GM12878 (cell line): ENCODE measurements around the gene MYO1H. TPM values are rescaled to one million over a fixed set of nuclear protein-coding genes. Genes with fewer than 3 reads are reported as not detected.

ENCODE experiments used
- ATAC-seq: fragments of 200-7000 bp; cut with Tn5 transposase; 3 replicates; pipeline ENCODE4 v1.9.1; 2020; ENCODE audit warnings: mild to moderate bottlenecking, moderate library complexity
- BruUV-seq: library from RNA; stranded (reverse); fragments of 400-500 nt; replicated peaks from 2 replicates; lab custom pipeline; 2021; lab: Mats Ljungman, UMichigan
- CTCF ChIA-PET: fragments of 300-600 bp; sonication (Branson Sonifier 250); formaldehyde crosslinking; extraction: SDS; loops from one replicate; lab custom pipeline; 2021; ENCODE audit warnings: inconsistent platforms; lab: Yijun Ruan, JAX
- POLR2A ChIA-PET: fragments of 350-600 bp; formaldehyde crosslinking; extraction: SDS; loops from one replicate; lab custom pipeline; 2021; ENCODE audit warnings: inconsistent platforms; lab: Charles Lee
- RAD21 ChIA-PET: fragments of 300-600 bp; sonication (Branson Sonifier 250); formaldehyde crosslinking; loops from one replicate; lab custom pipeline; 2023; ENCODE audit warnings: antibody characterized with exemption; ENCODE audit not compliant: unreplicated experiment; lab: Charles Lee
- SMC1A ChIA-PET: fragments of 300-600 bp; sonication (Branson Sonifier 250); formaldehyde crosslinking; loops from one replicate; lab custom pipeline; 2023; ENCODE audit not compliant: unreplicated experiment, uncharacterized antibody; lab: Charles Lee
- DNase-seq: peaks from one replicate; pipeline ENCODE4 v3.0.0-alpha.2; 2011; ENCODE audit warnings: low read depth, low spot score
- FAIRE-seq: peaks from 3 replicates; lab custom pipeline; 2011; peaks lifted over from hg19 to GRCh38; lab: Jason Lieb, UNC
- H2AFZ ChIP-seq: 2 replicates; pipeline ENCODE4 v1.6.0; 2011; ENCODE audit warnings: low read depth, low read length, control low read depth; ENCODE audit not compliant: control insufficient read depth
- H3K27ac ChIP-seq: 2 replicates; pipeline ENCODE4 v1.5.1; 2011; ENCODE audit warnings: control low read depth; ENCODE audit not compliant: control insufficient read depth, insufficient read depth
- H3K27me3 ChIP-seq, 2 experiments: replicated peaks in 1 of 2; 2 replicates each; pipeline versions ENCODE4 v1.6.0 to v1.6.1; 2011; ENCODE audit warnings: low read length in 1 of 2; ENCODE audit not compliant: control insufficient read depth in 2 of 2, insufficient read depth in 2 of 2
- H3K36me3 ChIP-seq, 2 experiments: 2 replicates each; pipeline ENCODE4 v1.5.1; 2011; ENCODE audit warnings: low read length in 1 of 2; ENCODE audit not compliant: control insufficient read depth in 2 of 2, insufficient read depth in 2 of 2
- H3K4me1 ChIP-seq: 2 replicates; pipeline ENCODE4 v1.6.1; 2011; ENCODE audit warnings: mild to moderate bottlenecking, low read length, moderate library complexity, mixed read lengths; ENCODE audit not compliant: control insufficient read depth, insufficient read depth
- H3K4me2 ChIP-seq: 2 replicates; pipeline ENCODE4 v1.6.0; 2011; ENCODE audit warnings: control low read depth; ENCODE audit not compliant: control insufficient read depth, insufficient read depth
- H3K4me3 ChIP-seq: fragments of 200-600 bp; sonication (generic); 2 replicates; pipeline ENCODE4 v1.5.1; 2016
- H3K79me2 ChIP-seq: 2 replicates; pipeline ENCODE4 v1.6.0; 2011; ENCODE audit warnings: low read length; ENCODE audit not compliant: control insufficient read depth, insufficient read depth
- H3K9ac ChIP-seq: 2 replicates; pipeline ENCODE4 v1.8.0; 2011; ENCODE audit warnings: low read length, control low read depth, mixed read lengths; ENCODE audit not compliant: control insufficient read depth, insufficient read depth
- H3K9me3 ChIP-seq: replicated peaks from 3 replicates; pipeline ENCODE4 v1.5.1; 2011; ENCODE audit warnings: mild to moderate bottlenecking, low read length; ENCODE audit not compliant: control insufficient read depth, insufficient read depth
- H4K20me1 ChIP-seq: 2 replicates; pipeline ENCODE4 v1.6.0; 2011; ENCODE audit not compliant: control insufficient read depth, insufficient read depth
- CBX3 ChIP-seq: fragments of 200-600 bp; sonication (generic); IDR thresholded peaks from 2 replicates; pipeline ENCODE4 v1.6.1; 2016; ENCODE audit warnings: low read depth, borderline replicate concordance
- CEBPB ChIP-seq, 2 experiments: fragments of 150-350 bp in 1 of 2; IDR thresholded peaks; 2 replicates each; pipeline ENCODE4 v1.6.1; 2012 to 2014; ENCODE audit warnings: low read depth in 2 of 2, low read length in 2 of 2, borderline replicate concordance in 1 of 2, inconsistent platforms in 1 of 2
- ESRRA ChIP-seq: IDR thresholded peaks from 2 replicates; pipeline ENCODE4 v1.6.1; 2012; ENCODE audit warnings: mild to moderate bottlenecking, low read length, improper control_type of control experiment
- NFYA ChIP-seq: IDR thresholded peaks from 2 replicates; pipeline ENCODE4 v1.6.1; 2011; ENCODE audit warnings: low read depth, mild to moderate bottlenecking, low read length, improper control_type of control experiment, borderline replicate concordance
- RB1 ChIP-seq: fragments of 450-650 bp; formaldehyde crosslinking; IDR thresholded peaks from 2 replicates; pipeline ENCODE4 v1.6.1; 2017; ENCODE audit warnings: mild to moderate bottlenecking, borderline replicate concordance
- SMAD1 ChIP-seq: fragments of 450-650 bp; IDR thresholded peaks from 2 replicates; pipeline ENCODE4 v1.6.1; 2018; ENCODE audit warnings: mild to moderate bottlenecking, low read depth; ENCODE audit not compliant: partially characterized antibody
- SREBF2 ChIP-seq: IDR thresholded peaks from 2 replicates; pipeline ENCODE4 v1.6.1; 2012; ENCODE audit warnings: mild to moderate bottlenecking, low read length
- TAF1 ChIP-seq: IDR thresholded peaks from 2 replicates; pipeline ENCODE4 v1.6.1; 2011; ENCODE audit warnings: mild to moderate bottlenecking, low read depth, low read length, borderline replicate concordance
- TBL1XR1 ChIP-seq: IDR thresholded peaks from 2 replicates; pipeline ENCODE4 v1.6.1; 2012; ENCODE audit warnings: low read depth, low read length, improper control_type of control experiment
- TCF3 ChIP-seq: IDR thresholded peaks from 2 replicates; pipeline ENCODE4 v1.6.1; 2012; ENCODE audit warnings: low read depth, mild to moderate bottlenecking, low read length, borderline replicate concordance; ENCODE audit not compliant: insufficient read depth
- WGBS: methylation state at CpG from one replicate; pipeline ENCODE4 v1.1.6; 2016; ENCODE audit warnings: low lambda C conversion rate; ENCODE audit not compliant: insufficient replicate concordance, insufficient coverage; ENCODE audit errors: missing lambda C conversion rate; 5-methylcytosine and 5-hydroxymethylcytosine counted together
- in situ Hi-C: fragments of 300-500 bp; cut with MboI; formaldehyde crosslinking; loops from 9 replicates; pipeline ENCODE4 v1.14.3; 2018; ENCODE audit warnings: mixed read lengths
- intact Hi-C: fragments of 100-400 bp; cut with micrococcal nuclease; formaldehyde crosslinking; loops from one replicate; pipeline ENCODE4 v1.14.2; 2022; ENCODE audit not compliant: unreplicated experiment
- polyA plus RNA-seq, 11 experiments: library from polyadenylated mRNA; depleted of rRNA in 4 of 11; unstranded in 6 of 11; stranded (reverse) in 5 of 11; fragments of >200 nt; fragmentation: Nextera tagmentation in 4 of 11; fragmentation: Illumina TruSeq in 1 of 11; extraction: Ambion mirVana in 4 of 11; extraction: Trizol in 1 of 11; gene quantifications; 1 replicate in 1 of 11; 2 replicates in 10 of 11; pipeline versions ENCODE4 v1.2.1 to v1.2.3, GENCODE V29; 2011 to 2016; ENCODE audit warnings: inconsistent platforms in 2 of 11, missing spikeins in 2 of 11, low read depth in 1 of 11
- total RNA-seq, 4 experiments: library from RNA; depleted of rRNA in 3 of 4; stranded (reverse); fragments of >200 nt in 3 of 4; fragmentation: Illumina TruSeq in 1 of 4; extraction: Trizol in 1 of 4; gene quantifications; 2 replicates each; pipeline versions ENCODE4 v1.2.1 to v1.2.3, GENCODE V29; 2013 to 2021
- TF ChIP-seq, protein P1 (sequence below): IDR thresholded peaks from 2 replicates; pipeline ENCODE4 v1.6.1; 2011; ENCODE audit warnings: borderline replicate concordance, low read depth, mild to moderate bottlenecking, moderate library complexity, low read length; ENCODE audit not compliant: insufficient read depth, poor library complexity, severe bottlenecking
- TF ChIP-seq, protein P2 (sequence below): IDR thresholded peaks from 2 replicates; pipeline ENCODE4 v1.6.1; 2011; ENCODE audit warnings: low read depth, low read length, improper control_type of control experiment, borderline replicate concordance
- TF ChIP-seq, protein P3 (sequence below), 3 experiments: IDR thresholded peaks in 2 of 3; conservative IDR thresholded peaks in 1 of 3; 2 replicates each; pipeline ENCODE4 v1.5.1; 2011; ENCODE audit warnings: low read depth in 3 of 3, low read length in 3 of 3, mild to moderate bottlenecking in 3 of 3, control low read depth in 2 of 3, moderate library complexity in 2 of 3, inconsistent platforms in 1 of 3, mixed read lengths in 1 of 3; ENCODE audit not compliant: control insufficient read depth in 2 of 3, insufficient read depth in 1 of 3; ENCODE audit errors: extremely low read depth in 1 of 3
- TF ChIP-seq, protein P4 (sequence below): fragments of 450-650 bp; formaldehyde crosslinking; IDR thresholded peaks from 2 replicates; pipeline ENCODE4 v1.5.0; 2022; ENCODE audit warnings: mild to moderate bottlenecking, missing genetic modification characterization

The MYO1H gene
- total and polyA plus RNA-seq, 10 of the 15 experiments (the other 5 are each of a cell fraction or from before 2014, with no cell fraction given): 0.05 TPM; not detected in 9

DNA sequence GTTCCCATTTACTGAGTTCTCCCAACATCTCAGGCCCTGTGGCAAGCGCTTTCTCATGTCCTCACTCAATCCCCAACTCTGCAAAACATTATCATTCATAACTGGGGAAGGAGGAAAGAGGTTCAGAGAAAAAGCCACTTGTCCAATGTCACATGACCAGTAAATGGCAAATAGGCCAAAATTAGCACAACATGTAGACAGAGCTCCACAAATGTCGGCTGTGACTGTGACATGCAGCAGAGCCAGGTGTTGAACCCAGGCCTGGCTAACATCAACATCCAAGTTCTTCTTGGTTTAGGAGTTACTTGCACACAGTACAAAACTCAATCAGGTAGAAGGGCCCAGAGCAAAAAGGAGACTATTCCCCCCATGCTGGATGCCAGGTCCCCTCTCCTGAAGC, 118.6 kb downstream of the MYO1H start:
- SMC1A ChIA-PET: no interaction called here
- DNase-seq: no peak
- FAIRE-seq: no peak
- intact Hi-C loops (no loop called here), in situ Hi-C loops (no loop called here)
- RAD21 ChIA-PET: no interaction called here
- no peak for ATAC-seq
- H3K9me3 ChIP-seq: no peaks in the 10 kb centered on the region
- POLR2A ChIA-PET: no interaction called here
- H3K79me2 ChIP-seq: no peaks in the 10 kb centered on the region; the same call in 1 of the 2 replicates
- H3K27ac ChIP-seq: no peak overlapping the region
- WGBS: 26% methylated on average over 2 of the region's 2 CpGs
- H4K20me1 ChIP-seq: no peaks in the 10 kb centered on the region
- peaks cover 3% of the 10 kb centered on the region; the same call in 1 of the 2 replicates for H3K4me1 ChIP-seq
- no peak overlapping the region for H3K4me2 ChIP-seq
- BruUV-seq: no TSS peak
- CTCF ChIA-PET: interaction anchor here (0.5 to 1.1 kb wide), 2 partner anchors 12 to 24 kb away, joined by 3 to 4 read pairs; no protein-coding TSS in a partner anchor
- peaks cover 10 to 13% of the 10 kb centered on the region in 2 experiments for H3K36me3 ChIP-seq
- no peaks in the 10 kb centered on the region for H3K27me3 ChIP-seq
- H3K9ac ChIP-seq: no peak overlapping the region
- no peak overlapping the region for H2AFZ ChIP-seq
- H3K4me3 ChIP-seq: no peak overlapping the region
- TF ChIP-seq CBX3 (no peak), TBL1XR1 (no peak), TCF3 (no peak), SMAD1 (no peak), CEBPB (IDR thresholded peaks at IDR 0.05; ENCODE audit: borderline replicate concordance in 1 of 2, low read depth in 2 of 2, low read length in 2 of 2) (no peak), NFYA (no peak), SREBF2 (no peak), RB1 (no peak), ESRRA (no peak), TAF1 (no peak)
- TF ChIP-seq, protein P1, sequence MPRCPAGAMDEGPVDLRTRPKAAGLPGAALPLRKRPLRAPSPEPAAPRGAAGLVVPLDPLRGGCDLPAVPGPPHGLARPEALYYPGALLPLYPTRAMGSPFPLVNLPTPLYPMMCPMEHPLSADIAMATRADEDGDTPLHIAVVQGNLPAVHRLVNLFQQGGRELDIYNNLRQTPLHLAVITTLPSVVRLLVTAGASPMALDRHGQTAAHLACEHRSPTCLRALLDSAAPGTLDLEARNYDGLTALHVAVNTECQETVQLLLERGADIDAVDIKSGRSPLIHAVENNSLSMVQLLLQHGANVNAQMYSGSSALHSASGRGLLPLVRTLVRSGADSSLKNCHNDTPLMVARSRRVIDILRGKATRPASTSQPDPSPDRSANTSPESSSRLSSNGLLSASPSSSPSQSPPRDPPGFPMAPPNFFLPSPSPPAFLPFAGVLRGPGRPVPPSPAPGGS: no peak
- TF ChIP-seq, protein P2, sequence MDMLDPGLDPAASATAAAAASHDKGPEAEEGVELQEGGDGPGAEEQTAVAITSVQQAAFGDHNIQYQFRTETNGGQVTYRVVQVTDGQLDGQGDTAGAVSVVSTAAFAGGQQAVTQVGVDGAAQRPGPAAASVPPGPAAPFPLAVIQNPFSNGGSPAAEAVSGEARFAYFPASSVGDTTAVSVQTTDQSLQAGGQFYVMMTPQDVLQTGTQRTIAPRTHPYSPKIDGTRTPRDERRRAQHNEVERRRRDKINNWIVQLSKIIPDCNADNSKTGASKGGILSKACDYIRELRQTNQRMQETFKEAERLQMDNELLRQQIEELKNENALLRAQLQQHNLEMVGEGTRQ: no peak
- TF ChIP-seq, protein P3, sequence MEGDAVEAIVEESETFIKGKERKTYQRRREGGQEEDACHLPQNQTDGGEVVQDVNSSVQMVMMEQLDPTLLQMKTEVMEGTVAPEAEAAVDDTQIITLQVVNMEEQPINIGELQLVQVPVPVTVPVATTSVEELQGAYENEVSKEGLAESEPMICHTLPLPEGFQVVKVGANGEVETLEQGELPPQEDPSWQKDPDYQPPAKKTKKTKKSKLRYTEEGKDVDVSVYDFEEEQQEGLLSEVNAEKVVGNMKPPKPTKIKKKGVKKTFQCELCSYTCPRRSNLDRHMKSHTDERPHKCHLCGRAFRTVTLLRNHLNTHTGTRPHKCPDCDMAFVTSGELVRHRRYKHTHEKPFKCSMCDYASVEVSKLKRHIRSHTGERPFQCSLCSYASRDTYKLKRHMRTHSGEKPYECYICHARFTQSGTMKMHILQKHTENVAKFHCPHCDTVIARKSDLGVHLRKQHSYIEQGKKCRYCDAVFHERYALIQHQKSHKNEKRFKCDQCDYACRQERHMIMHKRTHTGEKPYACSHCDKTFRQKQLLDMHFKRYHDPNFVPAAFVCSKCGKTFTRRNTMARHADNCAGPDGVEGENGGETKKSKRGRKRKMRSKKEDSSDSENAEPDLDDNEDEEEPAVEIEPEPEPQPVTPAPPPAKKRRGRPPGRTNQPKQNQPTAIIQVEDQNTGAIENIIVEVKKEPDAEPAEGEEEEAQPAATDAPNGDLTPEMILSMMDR (IDR thresholded peaks at IDR 0.05 in 2 of 3, conservative IDR thresholded peaks at IDR 0.05 in 1 of 3; ENCODE audit: control insufficient read depth in 2 of 3, extremely low read depth in 1 of 3, insufficient read depth in 1 of 3, low read depth in 3 of 3, low read length in 3 of 3): no peak
- TF ChIP-seq, protein P4, sequence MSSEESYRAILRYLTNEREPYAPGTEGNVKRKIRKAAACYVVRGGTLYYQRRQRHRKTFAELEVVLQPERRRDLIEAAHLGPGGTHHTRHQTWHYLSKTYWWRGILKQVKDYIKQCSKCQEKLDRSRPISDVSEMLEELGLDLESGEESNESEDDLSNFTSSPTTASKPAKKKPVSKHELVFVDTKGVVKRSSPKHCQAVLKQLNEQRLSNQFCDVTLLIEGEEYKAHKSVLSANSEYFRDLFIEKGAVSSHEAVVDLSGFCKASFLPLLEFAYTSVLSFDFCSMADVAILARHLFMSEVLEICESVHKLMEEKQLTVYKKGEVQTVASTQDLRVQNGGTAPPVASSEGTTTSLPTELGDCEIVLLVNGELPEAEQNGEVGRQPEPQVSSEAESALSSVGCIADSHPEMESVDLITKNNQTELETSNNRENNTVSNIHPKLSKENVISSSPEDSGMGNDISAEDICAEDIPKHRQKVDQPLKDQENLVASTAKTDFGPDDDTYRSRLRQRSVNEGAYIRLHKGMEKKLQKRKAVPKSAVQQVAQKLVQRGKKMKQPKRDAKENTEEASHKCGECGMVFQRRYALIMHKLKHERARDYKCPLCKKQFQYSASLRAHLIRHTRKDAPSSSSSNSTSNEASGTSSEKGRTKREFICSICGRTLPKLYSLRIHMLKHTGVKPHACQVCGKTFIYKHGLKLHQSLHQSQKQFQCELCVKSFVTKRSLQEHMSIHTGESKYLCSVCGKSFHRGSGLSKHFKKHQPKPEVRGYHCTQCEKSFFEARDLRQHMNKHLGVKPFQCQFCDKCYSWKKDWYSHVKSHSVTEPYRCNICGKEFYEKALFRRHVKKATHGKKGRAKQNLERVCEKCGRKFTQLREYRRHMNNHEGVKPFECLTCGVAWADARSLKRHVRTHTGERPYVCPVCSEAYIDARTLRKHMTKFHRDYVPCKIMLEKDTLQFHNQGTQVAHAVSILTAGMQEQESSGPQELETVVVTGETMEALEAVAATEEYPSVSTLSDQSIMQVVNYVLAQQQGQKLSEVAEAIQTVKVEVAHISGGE: no peak
